GM12878 (cell line): ENCODE measurements around the gene CHST5. TPM values are rescaled to one million over a fixed set of nuclear protein-coding genes. Genes with fewer than 3 reads are reported as not detected.

Experiments
- ATAC-seq: fragments of 200-7000 bp; cut with Tn5 transposase; 3 replicates; pipeline ENCODE4 v1.9.1; 2020; ENCODE audit warnings: mild to moderate bottlenecking, moderate library complexity
- BruUV-seq: library from RNA; stranded (reverse); fragments of 400-500 nt; replicated peaks from 2 replicates; lab custom pipeline; 2021; lab: Mats Ljungman, UMichigan
- CTCF ChIA-PET: fragments of 300-600 bp; sonication (Branson Sonifier 250); formaldehyde crosslinking; extraction: SDS; loops from one replicate; lab custom pipeline; 2021; ENCODE audit warnings: inconsistent platforms; lab: Yijun Ruan, JAX
- POLR2A ChIA-PET: fragments of 350-600 bp; formaldehyde crosslinking; extraction: SDS; loops from one replicate; lab custom pipeline; 2021; ENCODE audit warnings: inconsistent platforms; lab: Charles Lee
- RAD21 ChIA-PET: fragments of 300-600 bp; sonication (Branson Sonifier 250); formaldehyde crosslinking; loops from one replicate; lab custom pipeline; 2023; ENCODE audit warnings: antibody characterized with exemption; ENCODE audit not compliant: unreplicated experiment; lab: Charles Lee
- SMC1A ChIA-PET: fragments of 300-600 bp; sonication (Branson Sonifier 250); formaldehyde crosslinking; loops from one replicate; lab custom pipeline; 2023; ENCODE audit not compliant: unreplicated experiment, uncharacterized antibody; lab: Charles Lee
- DNase-seq: peaks from one replicate; pipeline ENCODE4 v3.0.0-alpha.2; 2011; ENCODE audit warnings: low read depth, low spot score
- FAIRE-seq: peaks from 3 replicates; lab custom pipeline; 2011; peaks lifted over from hg19 to GRCh38; lab: Jason Lieb, UNC
- H2AFZ ChIP-seq: 2 replicates; pipeline ENCODE4 v1.6.0; 2011; ENCODE audit warnings: low read depth, low read length, control low read depth; ENCODE audit not compliant: control insufficient read depth
- H3K27ac ChIP-seq: 2 replicates; pipeline ENCODE4 v1.5.1; 2011; ENCODE audit warnings: control low read depth; ENCODE audit not compliant: control insufficient read depth, insufficient read depth
- H3K27me3 ChIP-seq, 2 experiments: replicated peaks in 1 of 2; 2 replicates each; pipeline versions ENCODE4 v1.6.0 to v1.6.1; 2011; ENCODE audit warnings: low read length in 1 of 2; ENCODE audit not compliant: control insufficient read depth in 2 of 2, insufficient read depth in 2 of 2
- H3K36me3 ChIP-seq, 2 experiments: 2 replicates each; pipeline ENCODE4 v1.5.1; 2011; ENCODE audit warnings: low read length in 1 of 2; ENCODE audit not compliant: control insufficient read depth in 2 of 2, insufficient read depth in 2 of 2
- H3K4me1 ChIP-seq: 2 replicates; pipeline ENCODE4 v1.6.1; 2011; ENCODE audit warnings: mild to moderate bottlenecking, low read length, moderate library complexity, mixed read lengths; ENCODE audit not compliant: control insufficient read depth, insufficient read depth
- H3K4me2 ChIP-seq: 2 replicates; pipeline ENCODE4 v1.6.0; 2011; ENCODE audit warnings: control low read depth; ENCODE audit not compliant: control insufficient read depth, insufficient read depth
- H3K4me3 ChIP-seq: fragments of 200-600 bp; sonication (generic); 2 replicates; pipeline ENCODE4 v1.5.1; 2016
- H3K79me2 ChIP-seq: 2 replicates; pipeline ENCODE4 v1.6.0; 2011; ENCODE audit warnings: low read length; ENCODE audit not compliant: control insufficient read depth, insufficient read depth
- H3K9ac ChIP-seq: 2 replicates; pipeline ENCODE4 v1.8.0; 2011; ENCODE audit warnings: low read length, control low read depth, mixed read lengths; ENCODE audit not compliant: control insufficient read depth, insufficient read depth
- H3K9me3 ChIP-seq: replicated peaks from 3 replicates; pipeline ENCODE4 v1.5.1; 2011; ENCODE audit warnings: mild to moderate bottlenecking, low read length; ENCODE audit not compliant: control insufficient read depth, insufficient read depth
- H4K20me1 ChIP-seq: 2 replicates; pipeline ENCODE4 v1.6.0; 2011; ENCODE audit not compliant: control insufficient read depth, insufficient read depth
- CREB1 ChIP-seq: IDR thresholded peaks from 2 replicates; pipeline ENCODE4 v1.6.1; 2012; ENCODE audit warnings: low read depth, mild to moderate bottlenecking, inconsistent platforms
- CREM ChIP-seq: IDR thresholded peaks from 2 replicates; pipeline ENCODE4 v1.6.1; 2014; ENCODE audit warnings: antibody characterized with exemption, low read depth
- NFIC ChIP-seq: IDR thresholded peaks from 2 replicates; pipeline ENCODE4 v1.6.1; 2012; ENCODE audit warnings: low read depth, mild to moderate bottlenecking, inconsistent platforms, low read length, moderate library complexity
- NFYA ChIP-seq: IDR thresholded peaks from 2 replicates; pipeline ENCODE4 v1.6.1; 2011; ENCODE audit warnings: low read depth, mild to moderate bottlenecking, low read length, improper control_type of control experiment, borderline replicate concordance
- RELA ChIP-seq: fragments of 450-650 bp; IDR thresholded peaks from 2 replicates; pipeline ENCODE4 v1.8.0; 2014; ENCODE audit warnings: borderline replicate concordance; ENCODE audit not compliant: partially characterized antibody
- SUZ12 ChIP-seq: fragments of 200-600 bp; sonication (generic); IDR thresholded peaks from one replicate; pipeline ENCODE4 v1.6.1; 2018; ENCODE audit warnings: antibody characterized with exemption, mild to moderate bottlenecking; ENCODE audit not compliant: unreplicated experiment
- ZBED1 ChIP-seq: IDR thresholded peaks from 2 replicates; pipeline ENCODE4 v1.6.1; 2016; ENCODE audit warnings: borderline replicate concordance
- whole genome bisulfite sequencing: methylation state at CpG from one replicate; pipeline ENCODE4 v1.1.6; 2016; ENCODE audit warnings: low lambda C conversion rate; ENCODE audit not compliant: insufficient replicate concordance, insufficient coverage; ENCODE audit errors: missing lambda C conversion rate; 5-methylcytosine and 5-hydroxymethylcytosine counted together
- in situ Hi-C: fragments of 300-500 bp; cut with MboI; formaldehyde crosslinking; loops from 9 replicates; pipeline ENCODE4 v1.14.3; 2018; ENCODE audit warnings: mixed read lengths
- intact Hi-C: fragments of 100-400 bp; cut with micrococcal nuclease; formaldehyde crosslinking; loops from one replicate; pipeline ENCODE4 v1.14.2; 2022; ENCODE audit not compliant: unreplicated experiment
- polyA plus RNA-seq, 11 experiments: library from polyadenylated mRNA; depleted of rRNA in 4 of 11; unstranded in 6 of 11; stranded (reverse) in 5 of 11; fragments of >200 nt; fragmentation: Nextera tagmentation in 4 of 11; fragmentation: Illumina TruSeq in 1 of 11; extraction: Ambion mirVana in 4 of 11; extraction: Trizol in 1 of 11; gene quantifications; 1 replicate in 1 of 11; 2 replicates in 10 of 11; pipeline versions ENCODE4 v1.2.1 to v1.2.3, GENCODE V29; 2011 to 2016; ENCODE audit warnings: inconsistent platforms in 2 of 11, missing spikeins in 2 of 11, low read depth in 1 of 11
- total RNA-seq, 4 experiments: library from RNA; depleted of rRNA in 3 of 4; stranded (reverse); fragments of >200 nt in 3 of 4; fragmentation: Illumina TruSeq in 1 of 4; extraction: Trizol in 1 of 4; gene quantifications; 2 replicates each; pipeline versions ENCODE4 v1.2.1 to v1.2.3, GENCODE V29; 2013 to 2021
- TF ChIP-seq, protein P1 (sequence below), 3 experiments: IDR thresholded peaks in 2 of 3; conservative IDR thresholded peaks in 1 of 3; 2 replicates each; pipeline ENCODE4 v1.5.1; 2011; ENCODE audit warnings: low read depth in 3 of 3, low read length in 3 of 3, mild to moderate bottlenecking in 3 of 3, control low read depth in 2 of 3, moderate library complexity in 2 of 3, inconsistent platforms in 1 of 3, mixed read lengths in 1 of 3; ENCODE audit not compliant: control insufficient read depth in 2 of 3, insufficient read depth in 1 of 3; ENCODE audit errors: extremely low read depth in 1 of 3
- TF ChIP-seq, protein P2 (sequence below): IDR thresholded peaks from 2 replicates; pipeline ENCODE4 v1.6.1; 2011; ENCODE audit warnings: borderline replicate concordance, low read depth, mild to moderate bottlenecking, moderate library complexity, low read length; ENCODE audit not compliant: insufficient read depth, poor library complexity, severe bottlenecking
- TF ChIP-seq, protein P3 (sequence below): IDR thresholded peaks from 2 replicates; pipeline ENCODE4 v1.6.1; 2011; ENCODE audit warnings: borderline replicate concordance, low read depth, mild to moderate bottlenecking, moderate library complexity, mixed read lengths, low read length; ENCODE audit not compliant: insufficient read depth; ENCODE audit errors: extremely low read length

The CHST5 gene
- total and polyA plus RNA-seq, 10 of the 15 experiments (the other 5 are each of a cell fraction or from before 2014, with no cell fraction given) = 0.04 to 0.43 (median 0.14) TPM; not detected in 6

DNA sequence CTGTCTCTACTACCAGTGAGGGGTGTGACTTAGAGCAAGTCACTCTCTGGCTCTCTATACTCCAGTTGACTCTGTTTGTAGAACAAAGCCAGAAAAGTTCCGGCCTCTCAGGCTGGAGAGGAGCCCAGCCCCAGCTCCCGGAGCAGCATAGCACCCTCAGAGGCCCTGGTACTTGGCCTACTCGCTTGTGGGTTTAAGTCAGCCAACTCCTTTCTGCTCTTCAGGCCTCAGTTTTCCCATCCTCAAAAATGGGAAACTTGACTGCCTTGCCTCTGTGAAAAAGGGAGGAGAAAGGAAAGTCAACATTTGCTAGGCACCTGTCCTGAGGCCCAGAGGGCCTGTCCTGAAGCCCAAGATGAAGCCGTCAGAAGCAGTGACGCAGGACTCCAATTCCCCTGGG is 41.7 kb downstream of the CHST5 start:
- Histone ChIP-seq H3K4me1 (peaks cover 18% of the 10 kb centered on the region), H3K4me3 (no peak overlapping the region), H2AFZ (no peak overlapping the region), H3K27me3 (no peaks in the 10 kb centered on the region; a peak in 1 of 4 replicates), H3K9ac (no peak overlapping the region), H3K4me2 (no peak overlapping the region), H3K79me2 (no peaks in the 10 kb centered on the region), H3K9me3 (no peaks in the 10 kb centered on the region), H3K27ac (no peak overlapping the region), H4K20me1 (no peaks in the 10 kb centered on the region), H3K36me3 (no peaks in the 10 kb centered on the region)
- CTCF ChIA-PET = interaction anchor here (0.7 to 1.3 kb wide), 3 partner anchors 22 to 24 kb away, joined by 3 to 4 read pairs (median 4); no protein-coding TSS in a partner anchor
- FAIRE-seq (no peak), DNase-seq (no peak), ATAC-seq (no peak)
- in situ Hi-C loops (no loop called here), intact Hi-C loops (no loop called here)
- POLR2A ChIA-PET = no interaction called here
- SMC1A ChIA-PET = no interaction called here
- BruUV-seq = no TSS peak
- WGBS = 96% methylated on average over 5 of the region's 5 CpGs
- RAD21 ChIA-PET = interaction anchor here (2.4 kb wide), 1 partner anchor 22 kb away, joined by 5 read pairs; no protein-coding TSS in a partner anchor
- no peak for TF ChIP-seq RELA
- no peak for TF ChIP-seq CREM
- TF ChIP-seq SUZ12 = no peak
- TF ChIP-seq, protein P1, sequence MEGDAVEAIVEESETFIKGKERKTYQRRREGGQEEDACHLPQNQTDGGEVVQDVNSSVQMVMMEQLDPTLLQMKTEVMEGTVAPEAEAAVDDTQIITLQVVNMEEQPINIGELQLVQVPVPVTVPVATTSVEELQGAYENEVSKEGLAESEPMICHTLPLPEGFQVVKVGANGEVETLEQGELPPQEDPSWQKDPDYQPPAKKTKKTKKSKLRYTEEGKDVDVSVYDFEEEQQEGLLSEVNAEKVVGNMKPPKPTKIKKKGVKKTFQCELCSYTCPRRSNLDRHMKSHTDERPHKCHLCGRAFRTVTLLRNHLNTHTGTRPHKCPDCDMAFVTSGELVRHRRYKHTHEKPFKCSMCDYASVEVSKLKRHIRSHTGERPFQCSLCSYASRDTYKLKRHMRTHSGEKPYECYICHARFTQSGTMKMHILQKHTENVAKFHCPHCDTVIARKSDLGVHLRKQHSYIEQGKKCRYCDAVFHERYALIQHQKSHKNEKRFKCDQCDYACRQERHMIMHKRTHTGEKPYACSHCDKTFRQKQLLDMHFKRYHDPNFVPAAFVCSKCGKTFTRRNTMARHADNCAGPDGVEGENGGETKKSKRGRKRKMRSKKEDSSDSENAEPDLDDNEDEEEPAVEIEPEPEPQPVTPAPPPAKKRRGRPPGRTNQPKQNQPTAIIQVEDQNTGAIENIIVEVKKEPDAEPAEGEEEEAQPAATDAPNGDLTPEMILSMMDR (IDR thresholded peaks at IDR 0.05 in 2 of 3, conservative IDR thresholded peaks at IDR 0.05 in 1 of 3; ENCODE audit: control insufficient read depth in 2 of 3, extremely low read depth in 1 of 3, insufficient read depth in 1 of 3, low read depth in 3 of 3, low read length in 3 of 3) = no peak
- no peak for TF ChIP-seq CREB1
- TF ChIP-seq NFIC = no peak
- no peak for TF ChIP-seq ZBED1
- TF ChIP-seq, protein P2, sequence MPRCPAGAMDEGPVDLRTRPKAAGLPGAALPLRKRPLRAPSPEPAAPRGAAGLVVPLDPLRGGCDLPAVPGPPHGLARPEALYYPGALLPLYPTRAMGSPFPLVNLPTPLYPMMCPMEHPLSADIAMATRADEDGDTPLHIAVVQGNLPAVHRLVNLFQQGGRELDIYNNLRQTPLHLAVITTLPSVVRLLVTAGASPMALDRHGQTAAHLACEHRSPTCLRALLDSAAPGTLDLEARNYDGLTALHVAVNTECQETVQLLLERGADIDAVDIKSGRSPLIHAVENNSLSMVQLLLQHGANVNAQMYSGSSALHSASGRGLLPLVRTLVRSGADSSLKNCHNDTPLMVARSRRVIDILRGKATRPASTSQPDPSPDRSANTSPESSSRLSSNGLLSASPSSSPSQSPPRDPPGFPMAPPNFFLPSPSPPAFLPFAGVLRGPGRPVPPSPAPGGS = no peak
- TF ChIP-seq, protein P3, sequence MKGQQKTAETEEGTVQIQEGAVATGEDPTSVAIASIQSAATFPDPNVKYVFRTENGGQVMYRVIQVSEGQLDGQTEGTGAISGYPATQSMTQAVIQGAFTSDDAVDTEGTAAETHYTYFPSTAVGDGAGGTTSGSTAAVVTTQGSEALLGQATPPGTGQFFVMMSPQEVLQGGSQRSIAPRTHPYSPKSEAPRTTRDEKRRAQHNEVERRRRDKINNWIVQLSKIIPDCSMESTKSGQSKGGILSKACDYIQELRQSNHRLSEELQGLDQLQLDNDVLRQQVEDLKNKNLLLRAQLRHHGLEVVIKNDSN = no peak
- no peak for TF ChIP-seq NFYA
